ENCODE results near the gene GATD1. TPM values are rescaled to one million over a fixed set of nuclear protein-coding genes. Genes with fewer than 3 reads are reported as not detected.

Gene GATD1
- total and polyA plus RNA-seq, 9 of the 15 experiments (the other 6 are each of a cell fraction or from before 2014, with no cell fraction given) = 2.8 to 144 (median 36.9) TPM

DNA sequence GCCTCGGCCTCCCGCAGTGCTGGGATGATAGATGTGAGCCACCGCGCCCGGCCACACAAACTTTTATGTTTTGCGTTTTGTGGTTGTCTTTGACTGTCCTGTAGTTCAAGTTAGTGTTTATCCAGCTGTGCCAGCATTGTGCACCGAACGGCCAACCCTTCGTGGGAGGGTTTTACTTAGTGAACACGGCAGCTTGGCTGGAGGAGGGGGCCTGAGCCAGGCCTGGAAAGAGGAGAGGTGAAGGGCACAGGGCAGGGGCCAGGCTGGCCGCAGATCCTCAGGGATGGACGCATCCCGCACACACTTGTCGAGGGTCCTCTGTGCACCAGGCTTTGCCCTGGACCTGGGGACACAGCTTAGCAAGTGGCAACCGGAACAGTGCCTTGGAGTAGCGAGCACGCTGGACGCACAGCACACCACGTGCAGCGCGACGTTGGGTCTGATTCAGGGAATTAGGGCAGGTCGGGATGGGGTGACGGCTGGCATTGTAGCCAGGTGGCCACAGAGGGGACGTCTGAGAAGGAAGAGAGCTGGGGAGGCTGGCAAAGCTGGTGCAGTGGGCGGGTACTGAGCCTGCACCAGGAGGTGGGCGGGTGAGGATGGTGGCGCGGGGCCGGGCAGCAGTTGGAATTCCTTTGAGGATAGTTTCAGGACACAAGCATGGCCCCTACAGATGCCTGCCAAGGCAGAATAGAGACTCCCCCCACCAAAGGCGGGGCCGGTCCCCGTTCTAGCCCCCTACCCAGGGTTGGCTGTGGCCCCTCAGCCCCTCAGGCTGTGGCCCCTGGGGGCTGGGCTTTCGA, 57.9 kb downstream of the GATD1 start:
- Histone ChIP-seq H3K9me1 (ENCODE audit: control insufficient read depth, insufficient read depth, low read length) (no peaks in the 10 kb centered on the region), H3K27ac (ENCODE audit: extremely low read depth, low read depth, low read length) (no peak overlapping the region), H3K36me3 (ENCODE audit: control insufficient read depth, insufficient read depth, low read length) (no peaks in the 10 kb centered on the region), H3K4me1 (replicated peaks in 1 of 2; ENCODE audit: control insufficient read depth in 2 of 2, insufficient read depth in 2 of 2, low read length in 2 of 2) (peaks cover under 1 to 47% of the 10 kb centered on the region in 2 experiments), H3K27me3 (ENCODE audit: control insufficient read depth in 2 of 2, insufficient read depth in 2 of 2, low read length in 2 of 2) (no peaks in the 10 kb centered on the region; a peak in 1 of 5 replicates), H3K4me3 (no peak overlapping the region), H3K9me3 (replicated peaks; ENCODE audit: control insufficient read depth, insufficient read depth, low read depth, low read length) (no peaks in the 10 kb centered on the region), H3K4me2 (ENCODE audit: insufficient read depth, low read length) (no peak overlapping the region), H3K9ac (ENCODE audit: insufficient read depth in 1 of 2, low read depth in 2 of 2, low read length in 2 of 2) (0 out of 4 replicates have a peak overlapping the region, but pooled peaks of 1 of the 2 experiments have one; percentile 17), H2AFZ (ENCODE audit: low read depth, low read length) (no peak overlapping the region), H3K79me2 (ENCODE audit: control insufficient read depth, insufficient read depth, low read length) (no peaks in the 10 kb centered on the region), H4K20me1 (replicated peaks; ENCODE audit: control insufficient read depth, insufficient read depth, low read length) (no peaks in the 10 kb centered on the region; the same call in 1 of the 2 replicates)
- BruUV-seq (replicated peaks) = no TSS peak
- ATAC-seq (no peak), DNase-seq (ENCODE audit: extremely low read depth in 1 of 4, low spot score in 3 of 4) (no peak), FAIRE-seq (no peak)
- in situ Hi-C loops (cut with MboI) (no loop called here), intact Hi-C loops (cut with micrococcal nuclease) (no loop called here)
- TF ChIP-seq ZNF41 (CRISPR knock-in tag; conservative IDR thresholded peaks at IDR 0.05) (no peak), JUN (IDR thresholded peaks at IDR 0.05; ENCODE audit: borderline replicate concordance, low read depth, low read length) (no peak), JUN (CRISPR knock-in tag; IDR thresholded peaks at IDR 0.05; ENCODE audit: borderline replicate concordance) (no peak)
- TF ChIP-seq, protein P1, sequence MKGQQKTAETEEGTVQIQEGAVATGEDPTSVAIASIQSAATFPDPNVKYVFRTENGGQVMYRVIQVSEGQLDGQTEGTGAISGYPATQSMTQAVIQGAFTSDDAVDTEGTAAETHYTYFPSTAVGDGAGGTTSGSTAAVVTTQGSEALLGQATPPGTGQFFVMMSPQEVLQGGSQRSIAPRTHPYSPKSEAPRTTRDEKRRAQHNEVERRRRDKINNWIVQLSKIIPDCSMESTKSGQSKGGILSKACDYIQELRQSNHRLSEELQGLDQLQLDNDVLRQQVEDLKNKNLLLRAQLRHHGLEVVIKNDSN (CRISPR knock-in tag; IDR thresholded peaks at IDR 0.05) = peak; percentile 42; the same call in 1 of the 2 replicates
- TF ChIP-seq, protein P2, sequence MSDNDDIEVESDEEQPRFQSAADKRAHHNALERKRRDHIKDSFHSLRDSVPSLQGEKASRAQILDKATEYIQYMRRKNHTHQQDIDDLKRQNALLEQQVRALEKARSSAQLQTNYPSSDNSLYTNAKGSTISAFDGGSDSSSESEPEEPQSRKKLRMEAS (CRISPR knock-in tag; IDR thresholded peaks at IDR 0.05) = peak; percentile 57
- ChIA-PET CTCF (ENCODE audit: low intra/inter-chr PET ratio) (no interaction called here), POLR2A (no interaction called here)
- WGBS (ENCODE audit: insufficient coverage, low coverage, missing lambda C conversion rate) = 45% methylated on average over 29 of the region's 34 CpGs

Small RNA genes lying within 50 kb of the gene (small RNA-seq; reads per million reads assigned to genes)
- gene SNORA52 = not detected

Other genes starting within 250 kb of the GATD1 start
Only the 7 nearest of the 24 such genes appear.
- 507 and 536 TPM in 2 replicates for gene TALDO1, start 30.0 kb downstream of the GATD1 start, total RNA-seq (2014; rRNA removed)
- gene TALDO1, start 30.0 kb downstream of the GATD1 start, total RNA-seq (2014; rRNA removed; fragmentation: Illumina TruSeq; extraction: Trizol) = 228 and 260 TPM in 2 replicates
- 413 and 441 TPM in 2 replicates for gene TALDO1, start 30.0 kb downstream of the GATD1 start, total RNA-seq (2015; rRNA removed; fragmentation: Illumina TruSeq; extraction: Trizol)
- gene TALDO1, start 30.0 kb downstream of the GATD1 start, total RNA-seq (2021) = 541 and 595 TPM in 2 replicates
- 416 and 427 TPM in 2 replicates for gene TALDO1, start 30.0 kb downstream of the GATD1 start, polyA plus RNA-seq (2011; rRNA removed)
- 400 and 436 TPM in 2 replicates for gene TALDO1, start 30.0 kb downstream of the GATD1 start, polyA plus RNA-seq (2014; fragmentation: Illumina TruSeq; extraction: Trizol)
- gene TALDO1, start 30.0 kb downstream of the GATD1 start, polyA plus RNA-seq (2014; fragmentation: Nextera tagmentation; extraction: Ambion mirVana) = 100 to 1,000 TPM; 328 to 492 TPM
- gene TALDO1, start 30.0 kb downstream of the GATD1 start, polyA plus RNA-seq (2014; rRNA removed) = 520 and 521 TPM in 2 replicates
- gene CEND1, start 12.6 kb upstream of the GATD1 start, total RNA-seq (2014; rRNA removed) = 0.18 and 0.73 TPM in 2 replicates
- not detected in 2 replicates for gene CEND1, start 12.6 kb upstream of the GATD1 start, total RNA-seq (2014; rRNA removed; fragmentation: Illumina TruSeq; extraction: Trizol)
- not detected in 2 replicates for gene CEND1, start 12.6 kb upstream of the GATD1 start, total RNA-seq (2015; rRNA removed; fragmentation: Illumina TruSeq; extraction: Trizol)
- 0.16 and 0.63 TPM in 2 replicates for gene CEND1, start 12.6 kb upstream of the GATD1 start, total RNA-seq (2021)
- not detected in 2 replicates for gene CEND1, start 12.6 kb upstream of the GATD1 start, polyA plus RNA-seq (2011; rRNA removed)
- gene CEND1, start 12.6 kb upstream of the GATD1 start, polyA plus RNA-seq (2014; fragmentation: Illumina TruSeq; extraction: Trizol) = 0.13 and 0.24 TPM in 2 replicates
- gene CEND1, start 12.6 kb upstream of the GATD1 start, polyA plus RNA-seq (2014; fragmentation: Nextera tagmentation; extraction: Ambion mirVana) = not detected
- gene CEND1, start 12.6 kb upstream of the GATD1 start, polyA plus RNA-seq (2014; rRNA removed) = 1.2 TPM in 1 of 2 replicates, not detected in the other
- 17.0 and 21.5 TPM in 2 replicates for gene SLC25A22, start 20.8 kb upstream of the GATD1 start, total RNA-seq (2014; rRNA removed)
- gene SLC25A22, start 20.8 kb upstream of the GATD1 start, total RNA-seq (2014; rRNA removed; fragmentation: Illumina TruSeq; extraction: Trizol) = 2.5 and 3.0 TPM in 2 replicates
- gene SLC25A22, start 20.8 kb upstream of the GATD1 start, total RNA-seq (2015; rRNA removed; fragmentation: Illumina TruSeq; extraction: Trizol) = 11.4 and 11.8 TPM in 2 replicates
- gene SLC25A22, start 20.8 kb upstream of the GATD1 start, total RNA-seq (2021) = 54.7 and 55.4 TPM in 2 replicates
- gene SLC25A22, start 20.8 kb upstream of the GATD1 start, polyA plus RNA-seq (2011; rRNA removed) = 9.3 and 32.2 TPM in 2 replicates
- gene SLC25A22, start 20.8 kb upstream of the GATD1 start, polyA plus RNA-seq (2014; fragmentation: Illumina TruSeq; extraction: Trizol) = 15.0 and 37.3 TPM in 2 replicates
- under 1 TPM; 0.41 to 0.44 TPM for gene SLC25A22, start 20.8 kb upstream of the GATD1 start, polyA plus RNA-seq (2014; fragmentation: Nextera tagmentation; extraction: Ambion mirVana)
- 30.0 and 32.8 TPM in 2 replicates for gene SLC25A22, start 20.8 kb upstream of the GATD1 start, polyA plus RNA-seq (2014; rRNA removed)
- 13.2 and 18.7 TPM in 2 replicates for gene PIDD1, start 27.7 kb upstream of the GATD1 start, total RNA-seq (2014; rRNA removed)
- gene PIDD1, start 27.7 kb upstream of the GATD1 start, total RNA-seq (2014; rRNA removed; fragmentation: Illumina TruSeq; extraction: Trizol) = 0.95 and 1.0 TPM in 2 replicates
- 7.3 and 7.6 TPM in 2 replicates for gene PIDD1, start 27.7 kb upstream of the GATD1 start, total RNA-seq (2015; rRNA removed; fragmentation: Illumina TruSeq; extraction: Trizol)
- gene PIDD1, start 27.7 kb upstream of the GATD1 start, total RNA-seq (2021) = 31.3 and 32.1 TPM in 2 replicates
- 8.5 and 20.7 TPM in 2 replicates for gene PIDD1, start 27.7 kb upstream of the GATD1 start, polyA plus RNA-seq (2011; rRNA removed)
- 3.0 and 11.1 TPM in 2 replicates for gene PIDD1, start 27.7 kb upstream of the GATD1 start, polyA plus RNA-seq (2014; fragmentation: Illumina TruSeq; extraction: Trizol)
- gene PIDD1, start 27.7 kb upstream of the GATD1 start, polyA plus RNA-seq (2014; fragmentation: Nextera tagmentation; extraction: Ambion mirVana) = under 1 TPM; 0.32 to 0.36 TPM
- gene PIDD1, start 27.7 kb upstream of the GATD1 start, polyA plus RNA-seq (2014; rRNA removed) = 47.5 and 52.7 TPM in 2 replicates
- gene RPLP2, start 32.5 kb upstream of the GATD1 start, total RNA-seq (2014; rRNA removed) = 1,805 and 1,933 TPM in 2 replicates
- 1,134 and 1,237 TPM in 2 replicates for gene RPLP2, start 32.5 kb upstream of the GATD1 start, total RNA-seq (2014; rRNA removed; fragmentation: Illumina TruSeq; extraction: Trizol)
- 1,326 and 1,329 TPM in 2 replicates for gene RPLP2, start 32.5 kb upstream of the GATD1 start, total RNA-seq (2015; rRNA removed; fragmentation: Illumina TruSeq; extraction: Trizol)
- 3,807 and 3,932 TPM in 2 replicates for gene RPLP2, start 32.5 kb upstream of the GATD1 start, total RNA-seq (2021)
- 687 and 817 TPM in 2 replicates for gene RPLP2, start 32.5 kb upstream of the GATD1 start, polyA plus RNA-seq (2011; rRNA removed)
- 528 and 867 TPM in 2 replicates for gene RPLP2, start 32.5 kb upstream of the GATD1 start, polyA plus RNA-seq (2014; fragmentation: Illumina TruSeq; extraction: Trizol)
- gene RPLP2, start 32.5 kb upstream of the GATD1 start, polyA plus RNA-seq (2014; fragmentation: Nextera tagmentation; extraction: Ambion mirVana) = 1,000 to 10,000 TPM; 1,853 to 1,893 TPM
- 1,548 and 1,633 TPM in 2 replicates for gene RPLP2, start 32.5 kb upstream of the GATD1 start, polyA plus RNA-seq (2014; rRNA removed)
- 22.2 and 32.0 TPM in 2 replicates for gene PNPLA2, start 41.4 kb upstream of the GATD1 start, total RNA-seq (2014; rRNA removed)
- 3.6 and 5.0 TPM in 2 replicates for gene PNPLA2, start 41.4 kb upstream of the GATD1 start, total RNA-seq (2014; rRNA removed; fragmentation: Illumina TruSeq; extraction: Trizol)
- 8.4 and 9.0 TPM in 2 replicates for gene PNPLA2, start 41.4 kb upstream of the GATD1 start, total RNA-seq (2015; rRNA removed; fragmentation: Illumina TruSeq; extraction: Trizol)
- 87.1 and 87.5 TPM in 2 replicates for gene PNPLA2, start 41.4 kb upstream of the GATD1 start, total RNA-seq (2021)
- 6.9 and 29.3 TPM in 2 replicates for gene PNPLA2, start 41.4 kb upstream of the GATD1 start, polyA plus RNA-seq (2011; rRNA removed)
- 21.4 and 37.1 TPM in 2 replicates for gene PNPLA2, start 41.4 kb upstream of the GATD1 start, polyA plus RNA-seq (2014; fragmentation: Illumina TruSeq; extraction: Trizol)
- under 1 TPM; 0.39 TPM for gene PNPLA2, start 41.4 kb upstream of the GATD1 start, polyA plus RNA-seq (2014; fragmentation: Nextera tagmentation; extraction: Ambion mirVana)
- 36.4 and 49.4 TPM in 2 replicates for gene PNPLA2, start 41.4 kb upstream of the GATD1 start, polyA plus RNA-seq (2014; rRNA removed)
- gene CRACR2B, start 50.4 kb upstream of the GATD1 start, total RNA-seq (2014; rRNA removed) = 19.7 and 21.9 TPM in 2 replicates
- gene CRACR2B, start 50.4 kb upstream of the GATD1 start, total RNA-seq (2014; rRNA removed; fragmentation: Illumina TruSeq; extraction: Trizol) = 0.86 and 2.3 TPM in 2 replicates
- gene CRACR2B, start 50.4 kb upstream of the GATD1 start, total RNA-seq (2015; rRNA removed; fragmentation: Illumina TruSeq; extraction: Trizol) = 5.8 and 6.0 TPM in 2 replicates
- 29.0 and 35.7 TPM in 2 replicates for gene CRACR2B, start 50.4 kb upstream of the GATD1 start, total RNA-seq (2021)
- 5.7 and 15.1 TPM in 2 replicates for gene CRACR2B, start 50.4 kb upstream of the GATD1 start, polyA plus RNA-seq (2011; rRNA removed)
- gene CRACR2B, start 50.4 kb upstream of the GATD1 start, polyA plus RNA-seq (2014; fragmentation: Illumina TruSeq; extraction: Trizol) = 7.2 and 13.1 TPM in 2 replicates
- gene CRACR2B, start 50.4 kb upstream of the GATD1 start, polyA plus RNA-seq (2014; fragmentation: Nextera tagmentation; extraction: Ambion mirVana) = under 1 TPM; 0.10 to 0.13 TPM
- gene CRACR2B, start 50.4 kb upstream of the GATD1 start, polyA plus RNA-seq (2014; rRNA removed) = 40.7 and 51.0 TPM in 2 replicates

Data from K562 (cell line).